Thyroid gland (tissue), 4 donors: ENCODE measurements around the gene COL6A2.

Experiments
- CTCF ChIP-seq, 6 experiments: fragments of 200-600 bp in 3 of 6; fragments of 450-650 bp in 3 of 6; sonication (generic) in 3 of 6; IDR thresholded peaks; one replicate each; pipeline ENCODE4 v1.5.1; 2016 to 2019; ENCODE audit warnings: antibody characterized with exemption in 6 of 6, mild to moderate bottlenecking in 2 of 6, inconsistent platforms in 1 of 6, moderate library complexity in 1 of 6
- POLR2A ChIP-seq, 2 donors: fragments of 450-650 bp; IDR thresholded peaks; one replicate each; pipeline ENCODE4 v1.6.1; 2017; ENCODE audit warnings: antibody characterized with exemption in 2 of 2, mild to moderate bottlenecking in 2 of 2, moderate library complexity in 1 of 2

GRCh38 chr21:46172863-46173528 lies 75.1 kb downstream of the COL6A2 start:
- TF ChIP-seq CTCF (IDR thresholded peaks at IDR 0.05) (no peak), POLR2A (IDR thresholded peaks at IDR 0.05) (no peak)
